T-helper 2 cell treated with Interferon-gamma antibody and Interleukin-4, amounts not matched to agents 100 ng/mL and 5 ng/mL, for 36 hours (primary cell): ENCODE results near the gene DKKL1. TPM values are rescaled to one million over a fixed set of nuclear protein-coding genes. Genes with fewer than 3 reads are reported as not detected.

Source experiments
- intact Hi-C: fragments of 100-400 bp; cut with micrococcal nuclease; formaldehyde crosslinking; loops from one replicate; pipeline ENCODE4 v1.15.1; 2023
- total RNA-seq: library from RNA; stranded (reverse); gene quantifications from 2 replicates; pipeline ENCODE4 v1.2.3, GENCODE V29; 2022

The DKKL1 gene
- total RNA-seq, 1 donor from 2014 or later, result not detected

- intact Hi-C loops, result no loop called here
Measured at GRCh38 chr19:49418511-49418910, 54.8 kb downstream of the DKKL1 start.

- intact Hi-C loops, result no loop called here
Measured at GRCh38 chr19:49419173-49419572, 55.5 kb downstream of the DKKL1 start.

- intact Hi-C loops, result no loop called here
Measured at GRCh38 chr19:49420227-49420626, 56.5 kb downstream of the DKKL1 start.

- intact Hi-C loops, result no loop called here
Measured at GRCh38 chr19:49421039-49421877, 57.6 kb downstream of the DKKL1 start.

GRCh38 chr19:49421878-49422202, 58.2 kb downstream of the DKKL1 start:
- intact Hi-C loops, result loop anchor here (2.0 kb wide), 1 partner anchor 21 kb away; no protein-coding TSS in a partner anchor

- intact Hi-C loops, result loop anchor here (2.0 kb wide), 1 partner anchor 20 kb away; no protein-coding TSS in a partner anchor
Measured at GRCh38 chr19:49422407-49423070, 58.9 kb downstream of the DKKL1 start.

GRCh38 chr19:49423071-49423984, 59.7 kb downstream of the DKKL1 start, which contains the start of gene PTH2:
Gene PTH2, minus strand, starts transcription at chr19:49423441. Its CDS starts 102 bp downstream, at chr19:49423339.
- intact Hi-C loops, result loop anchor here (2.0 kb wide), 1 partner anchor 19 kb away; no protein-coding TSS in a partner anchor

GRCh38 chr19:49423985-49424303, 60.3 kb downstream of the DKKL1 start:
- intact Hi-C loops, result loop anchor here (2.0 kb wide), 1 partner anchor 19 kb away; no protein-coding TSS in a partner anchor

Other genes starting within 250 kb of the DKKL1 start
- gene LIN7B, start 249.5 kb upstream of the DKKL1 start, total RNA-seq, result 2.8 and 4.2 TPM in 2 replicates
- gene C19orf73, start 244.7 kb upstream of the DKKL1 start, total RNA-seq, result 0.61 and 0.68 TPM in 2 replicates
- gene PPFIA3, start 244.3 kb upstream of the DKKL1 start, total RNA-seq, result 1.3 and 1.5 TPM in 2 replicates
- not detected in 2 replicates for gene HRC, start 208.5 kb upstream of the DKKL1 start, total RNA-seq
- 0.43 and 1.1 TPM in 2 replicates for gene TRPM4, start 206.1 kb upstream of the DKKL1 start, total RNA-seq
- 3.5 and 3.8 TPM in 2 replicates for gene SLC6A16, start 38.7 kb upstream of the DKKL1 start, total RNA-seq
- 213 and 221 TPM in 2 replicates for gene CD37, start 28.5 kb upstream of the DKKL1 start, total RNA-seq
- gene TEAD2, start 1.5 kb upstream of the DKKL1 start, total RNA-seq, result not detected in 2 replicates
- 0.23 and 0.43 TPM in 2 replicates for gene KASH5, start 24.4 kb downstream of the DKKL1 start, total RNA-seq
- not detected in 2 replicates for gene PTH2, start 59.6 kb downstream of the DKKL1 start, total RNA-seq
- gene GFY, start 61.5 kb downstream of the DKKL1 start, total RNA-seq, result not detected in 2 replicates
- 0.07 and 0.09 TPM in 2 replicates for gene SLC17A7, start 77.7 kb downstream of the DKKL1 start, total RNA-seq
- gene PIH1D1, start 87.9 kb downstream of the DKKL1 start, total RNA-seq, result 146 and 150 TPM in 2 replicates
- gene ALDH16A1, start 89.3 kb downstream of the DKKL1 start, total RNA-seq, result 45.5 and 47.5 TPM in 2 replicates
- gene FLT3LG, start 110.3 kb downstream of the DKKL1 start, total RNA-seq, result 271 and 275 TPM in 2 replicates
- 2,471 and 2,495 TPM in 2 replicates for gene RPL13A, start 123.7 kb downstream of the DKKL1 start, total RNA-seq
- gene RPS11, start 132.6 kb downstream of the DKKL1 start, total RNA-seq, result 2,021 and 2,052 TPM in 2 replicates
- gene FCGRT, start 148.8 kb downstream of the DKKL1 start, total RNA-seq, result 7.4 and 8.5 TPM in 2 replicates
- gene RCN3, start 164.1 kb downstream of the DKKL1 start, total RNA-seq, result 3.0 and 3.9 TPM in 2 replicates
- gene NOSIP, start 216.7 kb downstream of the DKKL1 start, total RNA-seq, result 172 and 174 TPM in 2 replicates
- gene PRRG2, start 217.4 kb downstream of the DKKL1 start, total RNA-seq, result 0.82 and 1.1 TPM in 2 replicates
- gene PRR12, start 227.3 kb downstream of the DKKL1 start, total RNA-seq, result 42.0 and 43.3 TPM in 2 replicates